Erythroblast (primary cell): ENCODE measurements around the gene FMN1.

Experiments used
- GATA1 ChIP-seq: IDR thresholded peaks from 2 replicates; pipeline ENCODE4 v1.6.1; 2011; ENCODE audit warnings: low read depth, mild to moderate bottlenecking, control low read depth, low read length, moderate library complexity
- POLR2A ChIP-seq: IDR thresholded peaks from 2 replicates; pipeline ENCODE4 v1.6.1; 2011; ENCODE audit warnings: mild to moderate bottlenecking, low read length

DNA sequence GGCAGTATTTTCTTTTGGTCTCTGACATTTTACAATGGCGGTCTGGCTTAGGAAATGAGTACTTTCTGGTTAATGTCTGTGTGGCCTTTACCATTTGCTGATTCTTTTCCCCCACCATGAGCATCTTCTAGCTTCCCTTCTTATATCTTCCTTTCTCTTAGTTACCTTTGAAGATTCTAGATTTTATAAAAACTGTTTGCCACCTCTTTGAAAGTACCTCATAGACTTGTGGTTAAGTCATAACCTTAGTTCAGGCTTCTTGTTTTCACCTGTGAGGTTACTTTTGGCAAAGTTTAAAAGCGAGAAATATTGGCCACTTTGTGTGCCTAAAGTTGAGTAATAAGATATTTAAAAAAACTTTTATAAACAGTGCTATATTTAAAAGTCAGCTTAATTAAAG is 147.4 kb downstream of the FMN1 start:
- no peak for TF ChIP-seq POLR2A
- TF ChIP-seq GATA1, result no peak
